Stimulated activated naive CD8-positive, alpha-beta T cell treated with anti-CD3 and anti-CD28 coated beads, Interleukin-15, Interleukin-2, amounts not matched to agents 100 ng/mL and 50 ng/mL, for 24 hours (primary cell): Measurements from ENCODE around the gene ZNF227.
A peak's percentile ranks its signal among the peaks of the same experiment; 100 is the strongest.
"Not testable (repeated sequence)": the region's sequence is repeated elsewhere in the genome, so short reads cannot be mapped to it uniquely, and the experiment has no call there.

Experiments used
- H3K27ac Mint-ChIP-seq: one replicate; pipeline ENCODE4 v1.8.0; 2021; ENCODE audit warnings: mild to moderate bottlenecking, mixed read lengths
- H3K27me3 Mint-ChIP-seq: one replicate; pipeline ENCODE4 v1.8.0; 2021; ENCODE audit warnings: mixed read lengths
- H3K36me3 Mint-ChIP-seq: one replicate; pipeline ENCODE4 v1.8.0; 2021; ENCODE audit warnings: low read depth, mixed read lengths
- H3K4me1 Mint-ChIP-seq: one replicate; pipeline ENCODE4 v1.8.0; 2021; ENCODE audit warnings: low read depth, mixed read lengths
- H3K4me3 Mint-ChIP-seq: one replicate; pipeline ENCODE4 v1.8.0; 2021; ENCODE audit warnings: mild to moderate bottlenecking, mixed read lengths
- H3K9me3 Mint-ChIP-seq: one replicate; pipeline ENCODE4 v1.8.0; 2021; ENCODE audit warnings: mixed read lengths

Gene ZNF227

GRCh38 chr19:44207126-44207803 lies 5.1 kb upstream of the ZNF227 start:
- Mint-ChIP-seq H3K36me3 (peaks cover 30% of the 10 kb centered on the region), H3K4me1 (peaks cover 10% of the 10 kb centered on the region), H3K27me3 (peaks cover 13% of the 10 kb centered on the region), H3K4me3 (peak overlapping the region; percentile 93), H3K27ac (peak overlapping the region; percentile 84), H3K9me3 (peaks cover 42% of the 10 kb centered on the region)

DNA sequence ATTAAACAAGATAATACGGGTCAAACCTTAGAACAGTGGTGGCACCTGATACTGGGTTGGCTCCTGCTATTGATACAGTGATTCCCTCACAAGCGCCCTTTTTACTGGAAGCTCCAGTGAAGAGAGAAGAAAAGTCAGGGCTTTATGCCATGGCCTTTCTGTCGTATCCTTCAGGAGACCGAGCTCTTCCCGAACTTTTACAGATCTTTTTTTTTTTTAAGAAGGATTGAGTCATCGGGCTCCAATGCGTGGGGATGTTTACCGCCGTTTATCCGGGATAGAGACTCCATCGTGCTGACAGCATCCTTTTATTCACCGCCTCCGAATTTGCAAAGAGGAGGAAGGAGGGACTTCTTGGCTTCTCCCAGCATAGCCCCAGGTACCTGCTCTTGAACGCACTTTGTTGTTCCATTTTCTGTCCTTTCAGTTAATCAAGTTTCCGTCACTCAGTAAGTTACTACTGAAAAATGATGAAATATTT lies 574 bp downstream of the ZNF227 start:
- Mint-ChIP-seq H3K27me3 (no peaks in the 10 kb centered on the region), H3K4me3 (peak overlapping the region; percentile 88), H3K27ac (peak overlapping the region; percentile 91), H3K4me1 (peaks cover 28% of the 10 kb centered on the region), H3K36me3 (peaks cover 44% of the 10 kb centered on the region), H3K9me3 (peaks cover 23% of the 10 kb centered on the region)

DNA sequence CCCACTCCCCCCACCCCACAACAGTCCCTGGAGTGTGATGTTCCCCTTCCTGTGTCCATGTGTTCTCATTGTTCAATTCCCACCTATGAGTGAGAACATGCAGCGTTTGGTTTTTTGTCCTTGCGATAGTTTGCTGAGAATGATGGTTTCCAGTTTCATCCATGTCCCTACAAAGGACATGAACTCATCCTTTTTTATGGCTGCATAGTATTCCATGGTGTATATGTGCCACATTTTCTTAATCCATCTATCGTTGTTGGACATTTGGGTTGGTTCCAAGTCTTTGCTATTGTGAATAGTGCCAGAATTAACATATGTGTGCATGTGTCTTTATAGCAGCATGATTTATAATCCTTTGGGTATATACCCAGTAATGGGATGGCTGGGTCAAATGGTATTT lies 7.6 kb downstream of the ZNF227 start:
- peaks cover 73% of the 10 kb centered on the region for H3K36me3 Mint-ChIP-seq
- H3K27ac Mint-ChIP-seq, H3K27me3 Mint-ChIP-seq, H3K4me3 Mint-ChIP-seq, H3K9me3 Mint-ChIP-seq: not testable (repeated sequence)
- peaks cover 13% of the 10 kb centered on the region for H3K4me1 Mint-ChIP-seq

DNA sequence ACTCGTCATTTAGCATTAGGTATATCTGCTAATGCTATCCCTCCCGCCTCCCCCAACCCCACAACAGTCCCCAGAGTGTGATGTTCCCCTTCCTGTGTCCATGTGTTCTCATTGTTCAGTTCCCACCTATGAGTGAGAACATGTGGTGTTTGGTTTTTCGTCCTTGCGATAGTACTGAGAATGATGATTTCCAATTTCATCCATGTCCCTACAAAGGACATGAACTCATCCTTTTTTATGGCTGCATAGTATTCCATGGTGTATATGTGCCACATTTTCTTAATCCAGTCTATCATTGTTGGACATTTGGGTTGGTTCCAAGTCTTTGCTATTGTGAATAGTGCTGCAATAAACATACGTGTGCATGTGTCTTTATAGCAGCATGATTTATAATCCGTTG lies 8.4 kb downstream of the ZNF227 start:
- peaks cover 73% of the 10 kb centered on the region for H3K36me3 Mint-ChIP-seq
- H3K4me3 Mint-ChIP-seq, H3K27me3 Mint-ChIP-seq, H3K27ac Mint-ChIP-seq, H3K4me1 Mint-ChIP-seq, H3K9me3 Mint-ChIP-seq: not testable (repeated sequence)

GRCh38 chr19:44221291-44221690 lies 9.0 kb downstream of the ZNF227 start:
- not testable (repeated sequence) for H3K4me3 Mint-ChIP-seq, H3K4me1 Mint-ChIP-seq, H3K27ac Mint-ChIP-seq, H3K9me3 Mint-ChIP-seq, H3K27me3 Mint-ChIP-seq
- peaks cover 73% of the 10 kb centered on the region for H3K36me3 Mint-ChIP-seq

GRCh38 chr19:44228318-44228717 lies 16.0 kb downstream of the ZNF227 start:
- Mint-ChIP-seq H3K4me3 (no peak overlapping the region), H3K36me3 (peaks cover 89% of the 10 kb centered on the region)

DNA sequence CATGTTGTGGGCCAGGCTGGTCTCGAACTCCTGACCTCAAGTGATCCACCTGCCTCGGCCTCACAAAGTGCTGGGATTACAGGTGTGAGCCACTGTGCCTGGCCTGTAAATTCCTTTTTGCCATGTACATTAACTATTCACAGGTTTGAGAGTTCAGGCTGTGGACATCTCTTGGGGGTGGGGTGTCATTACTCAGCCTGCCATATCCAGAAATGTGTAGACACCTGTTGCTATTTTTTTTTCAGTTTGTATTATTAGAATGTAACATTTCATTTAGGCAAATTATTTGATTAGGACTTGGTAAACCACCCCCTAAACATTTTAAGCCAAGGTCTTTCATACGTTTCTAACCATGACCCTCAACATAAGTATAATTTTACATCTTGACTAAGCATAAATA lies 20.5 kb downstream of the ZNF227 start:
- peaks cover 59% of the 10 kb centered on the region for H3K9me3 Mint-ChIP-seq
- H3K27ac Mint-ChIP-seq, result no peak overlapping the region
- no peak overlapping the region for H3K4me3 Mint-ChIP-seq
- H3K27me3 Mint-ChIP-seq, result no peaks in the 10 kb centered on the region
- peaks cover 94% of the 10 kb centered on the region for H3K36me3 Mint-ChIP-seq
- no peaks in the 10 kb centered on the region for H3K4me1 Mint-ChIP-seq

More at GRCh38 chr19:44228318-44228717, 16.0 kb downstream of the ZNF227 start:
- no peak overlapping the region for H3K27ac Mint-ChIP-seq
- H3K27me3 Mint-ChIP-seq, result no peaks in the 10 kb centered on the region
- H3K4me1 Mint-ChIP-seq, result no peaks in the 10 kb centered on the region
- H3K9me3 Mint-ChIP-seq, result peaks cover 22% of the 10 kb centered on the region

- no peak overlapping the region for H3K4me3 Mint-ChIP-seq
- no peak overlapping the region for H3K27ac Mint-ChIP-seq
- H3K4me1 Mint-ChIP-seq, result no peaks in the 10 kb centered on the region
- peaks cover 77% of the 10 kb centered on the region for H3K36me3 Mint-ChIP-seq
- H3K9me3 Mint-ChIP-seq, result peaks cover 60% of the 10 kb centered on the region
- H3K27me3 Mint-ChIP-seq, result no peaks in the 10 kb centered on the region
Measured at GRCh38 chr19:44236384-44236783, 24.1 kb downstream of the ZNF227 start.

- not testable (repeated sequence) for H3K4me1 Mint-ChIP-seq, H3K27me3 Mint-ChIP-seq, H3K27ac Mint-ChIP-seq, H3K4me3 Mint-ChIP-seq
- H3K9me3 Mint-ChIP-seq, result peaks cover 69% of the 10 kb centered on the region
- peaks cover 82% of the 10 kb centered on the region for H3K36me3 Mint-ChIP-seq
Measured at GRCh38 chr19:44252332-44252731, 40.0 kb downstream of the ZNF227 start.

- H3K27me3 Mint-ChIP-seq, H3K27ac Mint-ChIP-seq, H3K4me3 Mint-ChIP-seq, H3K4me1 Mint-ChIP-seq: not testable (repeated sequence)
- peaks cover 73% of the 10 kb centered on the region for H3K9me3 Mint-ChIP-seq
- peaks cover 84% of the 10 kb centered on the region for H3K36me3 Mint-ChIP-seq
Measured at GRCh38 chr19:44253392-44253791, 41.1 kb downstream of the ZNF227 start.

- Mint-ChIP-seq H3K4me1 (no peaks in the 10 kb centered on the region), H3K4me3 (no peak overlapping the region), H3K27ac (no peak overlapping the region), H3K36me3 (peaks cover 81% of the 10 kb centered on the region), H3K27me3 (no peaks in the 10 kb centered on the region), H3K9me3 (peaks cover 77% of the 10 kb centered on the region)
Measured at GRCh38 chr19:44254496-44254895, 42.2 kb downstream of the ZNF227 start.

DNA sequence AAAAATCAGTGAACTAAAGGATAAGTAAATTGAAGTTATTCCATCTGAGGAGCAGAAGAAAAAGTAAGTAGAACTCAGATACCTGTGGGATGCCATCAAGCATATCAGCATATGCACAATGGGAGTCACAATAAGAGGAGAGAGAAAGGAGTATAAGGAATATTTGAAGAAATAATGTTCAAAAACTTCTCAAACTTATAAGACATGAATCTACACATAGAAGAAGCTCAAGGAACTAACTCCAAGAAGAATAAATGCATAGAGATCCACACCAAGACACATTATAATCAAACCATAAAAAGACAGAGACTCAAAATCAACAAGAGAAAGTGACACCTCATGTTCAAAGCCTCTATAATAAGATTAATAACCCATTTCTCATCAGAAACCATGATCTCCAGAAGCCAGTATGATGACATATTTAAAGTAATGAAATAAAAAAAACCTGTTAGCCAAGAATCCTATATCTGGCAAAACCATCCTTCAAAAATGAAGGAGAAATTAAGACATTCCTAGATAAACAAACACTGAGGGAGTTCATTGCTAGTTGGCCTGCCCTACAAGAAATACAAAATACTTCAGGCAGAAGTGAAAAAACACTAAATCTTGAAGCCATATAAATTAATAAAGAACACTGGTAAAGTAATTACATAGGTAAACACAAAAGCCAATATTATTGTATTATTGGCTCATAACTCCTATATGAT lies 43.5 kb downstream of the ZNF227 start:
- peaks cover 74% of the 10 kb centered on the region for H3K9me3 Mint-ChIP-seq

GRCh38 chr19:44258136-44258535 lies 45.8 kb downstream of the ZNF227 start:
- H3K9me3 Mint-ChIP-seq, result peaks cover 66% of the 10 kb centered on the region

More for the DNA sequence above, 43.5 kb downstream of the ZNF227 start:
- Mint-ChIP-seq H3K27ac (no peak overlapping the region), H3K27me3 (no peaks in the 10 kb centered on the region), H3K4me3 (no peak overlapping the region), H3K36me3 (peaks cover 78% of the 10 kb centered on the region), H3K4me1 (peaks cover 7% of the 10 kb centered on the region)

GRCh38 chr19:44258835-44259413 lies 46.6 kb downstream of the ZNF227 start:
- no peak overlapping the region for H3K27ac Mint-ChIP-seq
- peaks cover 7% of the 10 kb centered on the region for H3K4me1 Mint-ChIP-seq
- no peaks in the 10 kb centered on the region for H3K27me3 Mint-ChIP-seq
- peaks cover 64% of the 10 kb centered on the region for H3K9me3 Mint-ChIP-seq
- no peak overlapping the region for H3K4me3 Mint-ChIP-seq
- peaks cover 60% of the 10 kb centered on the region for H3K36me3 Mint-ChIP-seq

More at GRCh38 chr19:44258136-44258535, 45.8 kb downstream of the ZNF227 start:
- H3K4me1 Mint-ChIP-seq, result peaks cover 7% of the 10 kb centered on the region
- H3K27me3 Mint-ChIP-seq, result no peaks in the 10 kb centered on the region
- H3K36me3 Mint-ChIP-seq, result peaks cover 68% of the 10 kb centered on the region
- H3K4me3 Mint-ChIP-seq, result no peak overlapping the region
- H3K27ac Mint-ChIP-seq, result no peak overlapping the region

DNA sequence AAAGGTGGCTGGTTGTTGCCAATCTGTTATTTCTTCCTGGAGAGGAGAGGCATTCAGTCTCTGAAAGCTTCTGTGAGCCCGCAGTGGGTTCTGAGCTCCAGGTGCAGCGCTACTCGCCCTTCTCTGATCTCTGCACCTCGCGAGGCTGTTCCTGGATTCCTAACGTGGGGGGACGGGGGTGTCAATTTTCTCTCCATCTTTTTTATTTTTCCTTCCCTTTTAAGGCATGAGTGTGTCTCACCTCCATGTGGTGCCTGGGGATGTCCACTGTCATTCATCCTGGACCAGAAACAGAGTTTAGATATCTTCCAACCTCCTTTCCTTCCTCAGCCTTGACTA lies 48.0 kb downstream of the ZNF227 start:
- Mint-ChIP-seq H3K4me1 (peaks cover 7% of the 10 kb centered on the region), H3K36me3 (peaks cover 49% of the 10 kb centered on the region), H3K27ac (no peak overlapping the region), H3K4me3 (peak overlapping the region; percentile 44), H3K27me3 (no peaks in the 10 kb centered on the region), H3K9me3 (peaks cover 58% of the 10 kb centered on the region)
